HTERT RPE-1 (cell line): ENCODE results near the gene RFC2.

ENCODE experiments used
- in situ Hi-C: fragments of 300-500 bp; cut with MboI; formaldehyde crosslinking; loops from 4 replicates; pipeline ENCODE4 v1.14.3; 2020; ENCODE audit warnings: low sequenced_read_pairs

Gene RFC2

DNA sequence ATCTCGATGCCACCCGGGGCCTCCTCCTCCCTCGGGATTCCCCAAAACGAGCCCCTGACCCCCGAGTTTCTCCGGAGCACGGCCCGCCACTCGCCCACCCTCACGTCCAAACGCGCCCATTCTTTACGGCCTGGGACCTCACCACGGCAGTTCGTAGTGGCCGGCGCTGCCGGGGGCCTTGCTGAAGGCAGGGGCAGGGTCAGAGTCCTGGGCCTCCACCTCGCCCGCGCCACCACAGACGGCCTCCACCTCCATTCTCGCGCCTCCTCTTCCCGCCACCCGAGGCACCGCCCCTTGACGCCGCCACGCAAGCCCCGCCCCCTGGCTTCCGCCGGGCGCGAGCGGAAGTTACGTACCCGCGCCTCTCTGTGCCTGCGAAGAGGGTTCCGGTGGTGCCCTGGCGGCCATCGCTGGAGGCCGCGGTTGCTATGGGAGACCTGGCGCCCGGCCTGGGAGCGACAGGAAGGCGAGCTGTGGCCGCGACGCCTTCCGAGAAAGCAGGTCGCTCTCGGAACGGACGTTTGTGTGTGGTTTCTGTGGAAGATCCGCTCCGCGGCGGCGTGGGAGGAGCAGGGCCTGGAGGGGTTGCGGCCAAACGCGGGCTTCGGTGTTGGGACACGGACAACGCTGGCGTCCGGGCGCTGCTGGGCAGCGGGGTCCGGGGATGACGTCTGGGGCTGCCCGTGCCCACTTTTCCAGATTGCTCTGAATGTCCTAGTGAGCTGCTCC, at the start of gene RFC2:
TSS of gene RFC2 (minus strand) at position 271 of the 729 bp plus-strand sequence. CDS start at position 255, 16 bp downstream.
- in situ Hi-C loops = no loop called here

- in situ Hi-C loops = no loop called here
Observed at GRCh38 chr7:74302745-74303221, 48.6 kb upstream of the RFC2 start.

- in situ Hi-C loops = no loop called here
Observed at GRCh38 chr7:74300926-74301325, 46.7 kb upstream of the RFC2 start.

DNA sequence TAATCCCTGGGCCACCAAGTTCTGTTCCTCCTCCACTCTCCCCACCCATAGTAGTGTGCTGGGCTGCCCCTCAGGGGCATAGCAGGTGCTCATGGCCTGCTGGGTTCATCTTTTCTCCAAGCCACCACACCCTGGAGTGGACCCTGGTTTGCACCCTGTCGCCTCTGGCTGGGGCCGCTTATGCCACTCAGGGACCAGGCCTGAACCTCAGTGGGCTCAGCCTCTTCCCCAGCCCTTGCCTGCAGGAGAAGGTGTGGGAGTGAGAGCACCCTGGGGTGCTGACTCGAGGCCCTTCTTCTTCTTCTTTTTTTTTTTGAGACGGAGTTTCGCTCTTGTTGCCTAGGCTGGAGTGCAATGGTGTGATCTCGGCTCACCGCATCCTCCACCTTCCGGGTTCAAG, 45.2 kb upstream of the RFC2 start:
- in situ Hi-C loops = no loop called here

DNA sequence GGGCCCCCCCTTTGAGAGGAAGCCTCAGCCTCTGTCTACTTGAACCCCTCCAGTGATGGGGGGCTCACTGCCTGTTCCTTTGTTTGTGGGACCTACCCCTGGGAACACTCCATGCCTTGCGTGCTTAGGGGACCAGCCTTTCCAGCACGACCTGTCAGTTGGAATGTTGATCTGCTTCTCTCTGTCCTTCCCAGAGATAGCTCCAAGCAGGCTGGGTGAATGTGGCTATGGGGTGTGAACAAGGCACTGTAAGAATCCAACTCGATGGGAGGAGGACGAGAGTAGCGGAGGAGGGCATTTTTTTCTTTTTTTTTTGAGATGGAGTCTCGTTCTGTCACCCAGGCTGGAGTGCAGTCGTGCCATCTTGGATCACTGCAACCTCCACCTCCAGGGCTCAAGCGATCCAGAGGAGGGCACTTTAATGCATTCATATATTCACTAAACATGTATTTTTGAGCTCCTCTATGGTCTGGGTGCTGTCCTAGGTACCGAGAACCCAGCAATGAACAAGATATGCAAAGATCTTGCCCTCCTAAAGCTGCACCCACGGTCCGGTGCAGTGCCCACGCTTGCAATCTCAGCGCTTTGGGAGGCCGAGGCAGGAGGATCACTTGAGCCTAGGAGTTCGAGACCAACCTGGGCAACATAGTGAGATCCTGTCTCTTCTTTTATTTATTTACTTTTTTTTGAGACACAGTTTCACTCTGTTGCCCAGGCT, 43.5 kb upstream of the RFC2 start:
- in situ Hi-C loops = no loop called here

GRCh38 chr7:74294191-74294998, 40.2 kb upstream of the RFC2 start:
- in situ Hi-C loops = no loop called here

DNA sequence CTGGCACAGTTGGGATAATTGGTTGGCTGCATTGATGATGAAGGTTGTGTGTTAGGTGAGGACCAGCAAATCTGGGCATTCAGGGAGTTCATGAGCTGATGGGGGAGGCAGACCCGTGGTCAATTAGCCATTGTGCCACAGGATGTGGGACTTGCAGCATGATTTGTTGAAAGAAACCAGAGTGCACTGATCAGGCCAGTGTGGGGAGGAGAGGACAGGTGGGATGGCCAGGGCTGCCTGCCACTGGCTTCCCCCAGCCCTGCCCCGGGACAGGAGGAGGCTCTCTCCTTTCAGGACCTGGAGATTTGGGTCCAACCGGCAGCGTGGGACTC, 39.3 kb upstream of the RFC2 start:
- in situ Hi-C loops = no loop called here

DNA sequence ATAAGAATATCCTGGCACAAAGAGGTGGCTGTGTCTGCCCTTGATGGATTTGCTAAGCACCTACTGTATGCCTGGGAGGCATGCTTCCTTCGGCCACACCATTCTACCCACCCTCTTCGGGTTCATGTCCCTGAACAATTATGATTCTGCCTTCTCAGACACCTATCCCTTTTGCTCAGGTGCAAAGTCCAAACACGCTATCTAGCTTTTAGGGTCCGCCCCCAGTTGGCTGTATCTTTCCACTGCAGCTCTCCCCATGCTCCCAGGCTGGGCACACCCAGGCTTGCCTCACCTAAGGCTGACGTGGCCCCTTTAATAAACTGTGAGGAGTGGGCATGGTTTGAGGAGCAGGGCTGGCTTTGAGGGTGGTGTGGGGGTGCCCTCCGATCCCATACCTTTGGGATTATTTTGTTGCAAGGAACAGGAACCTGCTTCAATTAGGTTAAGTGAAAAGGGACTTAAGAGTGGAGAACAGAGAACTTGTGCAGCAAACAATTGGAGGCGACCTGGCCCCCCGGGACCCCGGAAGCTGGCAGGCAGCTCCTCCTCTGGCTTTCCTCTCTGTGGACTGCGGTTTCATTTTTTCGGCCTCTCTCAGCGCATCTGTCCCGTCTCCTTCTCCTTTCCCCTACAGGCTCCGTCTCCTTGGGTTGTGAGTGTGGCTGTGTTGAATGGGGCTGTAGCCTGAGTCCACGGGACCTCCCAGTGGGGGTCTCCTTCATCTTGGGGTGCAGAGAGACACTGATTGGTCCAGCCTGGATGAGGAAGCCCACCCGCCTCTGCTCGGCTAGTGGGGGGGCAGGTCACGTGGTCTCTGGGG, 38.8 kb upstream of the RFC2 start:
- in situ Hi-C loops = no loop called here

- in situ Hi-C loops = no loop called here
Observed at GRCh38 chr7:74291535-74291934, 37.3 kb upstream of the RFC2 start.

- in situ Hi-C loops = no loop called here
Observed at GRCh38 chr7:74290981-74291441, 36.8 kb upstream of the RFC2 start.

DNA sequence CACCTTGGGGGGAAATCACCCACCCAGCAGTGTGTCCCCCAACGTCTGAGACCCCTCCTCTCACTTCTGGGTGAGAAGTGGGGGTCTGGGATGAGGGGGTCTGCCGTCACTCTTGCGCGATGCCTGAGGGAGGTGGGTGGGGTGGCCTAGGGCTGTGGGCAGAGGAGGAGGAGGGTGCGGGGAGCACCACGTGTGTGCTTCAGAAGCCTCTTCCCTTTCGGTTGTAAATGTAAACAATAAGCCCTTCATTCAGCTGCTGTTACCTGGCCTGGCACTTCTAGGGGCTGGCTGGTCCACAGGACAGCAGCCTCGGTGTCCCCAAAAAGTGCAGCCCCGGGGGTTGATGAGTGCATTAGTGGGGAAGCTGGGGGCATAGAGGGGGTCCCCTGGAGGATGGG, 36.4 kb upstream of the RFC2 start:
- in situ Hi-C loops = no loop called here

DNA sequence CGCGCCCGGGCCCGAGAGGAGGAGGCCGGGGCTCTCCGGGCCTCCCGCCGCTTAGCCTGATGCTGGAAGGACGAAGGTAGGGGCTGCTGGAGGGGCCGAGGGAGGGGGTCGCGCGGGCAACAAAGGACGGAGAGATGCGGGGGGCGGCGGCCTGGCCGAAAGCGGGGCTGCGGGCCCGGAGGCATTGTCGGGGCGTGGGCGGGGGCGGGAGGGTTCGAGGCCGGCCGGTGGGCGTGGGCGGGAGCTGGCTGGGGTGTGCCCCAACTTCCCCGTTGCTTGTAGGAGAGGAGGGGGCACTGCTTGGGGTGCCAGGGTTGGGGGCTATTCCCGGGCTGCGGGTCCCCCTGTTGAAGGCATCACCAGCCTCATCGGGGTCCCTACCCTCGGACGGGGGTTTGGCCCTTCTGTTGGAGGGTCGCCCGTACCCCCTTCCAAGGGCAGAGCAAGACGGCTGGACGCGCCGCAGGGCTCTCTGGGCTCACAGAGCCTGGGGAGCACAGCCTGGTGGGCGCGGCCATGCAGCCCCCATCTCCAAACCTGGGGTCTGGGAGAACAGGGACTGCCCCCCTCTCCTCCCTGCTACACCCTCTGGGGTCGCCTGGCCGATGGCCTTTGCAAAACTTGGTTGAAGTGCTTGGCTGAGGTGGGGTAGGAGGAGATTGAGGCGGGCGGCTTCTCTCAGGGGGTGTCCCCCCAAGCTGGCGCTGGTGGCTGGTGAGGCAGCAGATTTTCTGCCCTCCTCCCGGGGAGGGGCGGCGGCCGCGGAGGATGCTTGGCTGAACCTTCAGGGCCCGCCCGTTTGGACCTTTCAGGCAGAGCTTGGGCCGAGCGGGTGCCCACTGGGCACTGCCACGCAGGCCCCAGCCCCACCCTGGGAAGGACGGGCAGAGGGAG, 35.7 kb upstream of the RFC2 start:
- in situ Hi-C loops = no loop called here

- in situ Hi-C loops = no loop called here
Observed at GRCh38 chr7:74289018-74289658, 34.9 kb upstream of the RFC2 start, which contains the start of gene CLIP2. CLIP2 (plus strand) TSS chr7:74289407; CDS start chr7:74317547, 28,140 bp downstream.

GRCh38 chr7:74288034-74288881, 34.1 kb upstream of the RFC2 start:
- in situ Hi-C loops = no loop called here

- in situ Hi-C loops = no loop called here
Observed at GRCh38 chr7:74287303-74288033, 33.3 kb upstream of the RFC2 start.

DNA sequence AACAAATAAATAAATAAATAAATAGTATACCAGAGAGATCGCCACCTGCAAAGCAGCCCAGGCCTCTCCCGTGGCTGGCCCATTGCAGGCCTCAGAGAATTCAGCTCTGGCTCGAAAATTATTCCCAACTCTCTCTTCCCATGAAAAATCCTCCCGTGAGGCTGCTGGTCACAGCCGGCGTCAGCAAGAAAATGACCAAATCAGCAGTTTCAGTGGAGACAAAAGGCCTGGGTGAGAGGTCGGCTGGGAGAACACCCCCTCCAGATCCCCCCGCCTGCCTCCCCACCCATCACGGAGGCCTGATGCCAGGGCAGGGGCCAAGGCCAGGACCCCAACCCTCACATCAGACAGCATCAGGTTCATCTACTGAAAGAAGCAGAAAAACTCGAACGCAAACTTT, 31.9 kb upstream of the RFC2 start:
- in situ Hi-C loops = no loop called here

GRCh38 chr7:74284781-74285259, 30.6 kb upstream of the RFC2 start:
- in situ Hi-C loops = no loop called here
